ENCODE results near the gene TAPT1.

TAPT1 gene

GRCh38 chr4:16111533-16111932 is 114.7 kb downstream of the TAPT1 start:
- Histone ChIP-seq H3K4me3 (ENCODE audit: low read depth, low read length) (no peak overlapping the region), H3K9me3 (no peaks in the 10 kb centered on the region), H3K4me1 (no peaks in the 10 kb centered on the region), H3K27me3 (no peaks in the 10 kb centered on the region), H3K36me3 (no peaks in the 10 kb centered on the region)
- TF ChIP-seq CTCF (IDR thresholded peaks at IDR 0.05; ENCODE audit: low read depth, low read length) = no peak
- DNase-seq = no peak

- no peak overlapping the region for H3K4me3 ChIP-seq (ENCODE audit: low read depth, low read length)
- H3K27me3 ChIP-seq = no peaks in the 10 kb centered on the region
- DNase-seq = no peak
- H3K36me3 ChIP-seq = no peaks in the 10 kb centered on the region
- TF ChIP-seq CTCF (IDR thresholded peaks at IDR 0.05; ENCODE audit: low read depth, low read length) = no peak
- no peaks in the 10 kb centered on the region for H3K4me1 ChIP-seq
- H3K9me3 ChIP-seq = no peaks in the 10 kb centered on the region
These were observed 115.5 kb downstream of the TAPT1 start for GRCh38 chr4:16110661-16111290.
